Measurements from ENCODE around the gene FLVCR1.
"Not testable (repeated sequence)": the region's sequence is repeated elsewhere in the genome, so short reads cannot be mapped to it uniquely, and the experiment has no call there.

Gene FLVCR1

GRCh38 chr1:212908971-212909370 is 50.9 kb downstream of the FLVCR1 start:
- no peak overlapping the region for H3K27ac ChIP-seq

DNA sequence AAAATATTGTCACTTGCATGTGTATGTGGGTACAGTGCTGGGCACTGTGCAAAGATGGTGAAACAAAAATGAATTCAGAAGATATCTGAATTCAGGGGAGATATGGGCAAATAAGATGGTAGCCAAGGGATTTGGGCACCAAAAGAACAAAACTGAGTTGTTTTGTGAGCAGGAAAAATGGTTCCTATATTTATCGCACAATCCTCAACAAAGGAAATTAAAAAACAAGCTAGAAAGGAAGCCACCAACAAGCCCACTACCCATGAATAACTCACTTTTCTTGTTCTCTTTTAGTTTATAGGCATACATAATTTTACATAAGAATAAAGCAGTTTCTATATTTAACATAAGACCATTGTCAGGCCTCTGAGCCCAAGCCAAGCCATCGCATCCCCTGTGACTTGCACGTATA is 51.6 kb downstream of the FLVCR1 start:
- H3K36me3 ChIP-seq = no peaks in the 10 kb centered on the region
- no peak for DNase-seq
- no peak overlapping the region for H3K27ac ChIP-seq
- peaks cover 6% of the 10 kb centered on the region for H3K9me3 ChIP-seq (ENCODE audit: severe bottlenecking)
- H3K4me3 ChIP-seq (ENCODE audit: low read depth, low read length) = no peak overlapping the region
- no peaks in the 10 kb centered on the region for H3K27me3 ChIP-seq (ENCODE audit: insufficient read depth, low read depth, severe bottlenecking)
- TF ChIP-seq, protein P1, sequence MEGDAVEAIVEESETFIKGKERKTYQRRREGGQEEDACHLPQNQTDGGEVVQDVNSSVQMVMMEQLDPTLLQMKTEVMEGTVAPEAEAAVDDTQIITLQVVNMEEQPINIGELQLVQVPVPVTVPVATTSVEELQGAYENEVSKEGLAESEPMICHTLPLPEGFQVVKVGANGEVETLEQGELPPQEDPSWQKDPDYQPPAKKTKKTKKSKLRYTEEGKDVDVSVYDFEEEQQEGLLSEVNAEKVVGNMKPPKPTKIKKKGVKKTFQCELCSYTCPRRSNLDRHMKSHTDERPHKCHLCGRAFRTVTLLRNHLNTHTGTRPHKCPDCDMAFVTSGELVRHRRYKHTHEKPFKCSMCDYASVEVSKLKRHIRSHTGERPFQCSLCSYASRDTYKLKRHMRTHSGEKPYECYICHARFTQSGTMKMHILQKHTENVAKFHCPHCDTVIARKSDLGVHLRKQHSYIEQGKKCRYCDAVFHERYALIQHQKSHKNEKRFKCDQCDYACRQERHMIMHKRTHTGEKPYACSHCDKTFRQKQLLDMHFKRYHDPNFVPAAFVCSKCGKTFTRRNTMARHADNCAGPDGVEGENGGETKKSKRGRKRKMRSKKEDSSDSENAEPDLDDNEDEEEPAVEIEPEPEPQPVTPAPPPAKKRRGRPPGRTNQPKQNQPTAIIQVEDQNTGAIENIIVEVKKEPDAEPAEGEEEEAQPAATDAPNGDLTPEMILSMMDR (IDR thresholded peaks at IDR 0.05; ENCODE audit: low read depth, low read length) = no peak

More at GRCh38 chr1:212908971-212909370, 50.9 kb downstream of the FLVCR1 start:
- Histone ChIP-seq H3K4me3 (ENCODE audit: low read depth, low read length) (no peak overlapping the region), H3K9me3 (ENCODE audit: severe bottlenecking) (peaks cover 6% of the 10 kb centered on the region), H3K27me3 (ENCODE audit: insufficient read depth, low read depth, severe bottlenecking) (no peaks in the 10 kb centered on the region), H3K36me3 (no peaks in the 10 kb centered on the region)
- no peak for DNase-seq
- TF ChIP-seq, protein P1 (IDR thresholded peaks at IDR 0.05; ENCODE audit: low read depth, low read length) = no peak

- H3K27me3 ChIP-seq (ENCODE audit: insufficient read depth, low read depth, severe bottlenecking); H3K4me3 ChIP-seq (ENCODE audit: low read depth, low read length); DNase-seq; H3K36me3 ChIP-seq; H3K27ac ChIP-seq; H3K9me3 ChIP-seq (ENCODE audit: severe bottlenecking): not testable (repeated sequence)
Observed at GRCh38 chr1:212910213-212910612, 52.1 kb downstream of the FLVCR1 start.

DNA sequence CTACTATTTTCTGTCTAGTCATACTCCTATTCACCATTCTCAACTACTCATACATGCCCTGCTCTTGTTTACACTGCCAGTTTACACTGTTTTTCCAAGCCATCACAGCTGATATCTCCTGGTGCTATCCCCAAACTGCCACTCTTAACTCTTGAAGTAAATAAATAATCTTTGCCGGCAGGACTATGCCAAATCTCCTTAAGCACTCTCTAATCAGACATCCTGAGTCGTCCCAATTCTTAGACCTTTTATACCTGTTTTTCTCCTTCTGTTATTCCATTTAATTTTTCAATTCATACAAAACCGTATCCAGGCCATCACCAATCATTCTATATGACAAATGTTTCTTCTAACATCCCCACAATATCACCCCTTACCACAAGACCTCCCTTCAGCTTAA is 55.6 kb downstream of the FLVCR1 start:
- H3K27ac ChIP-seq; H3K4me3 ChIP-seq (ENCODE audit: low read depth, low read length); H3K27me3 ChIP-seq (ENCODE audit: insufficient read depth, low read depth, severe bottlenecking); H3K9me3 ChIP-seq (ENCODE audit: severe bottlenecking); H3K36me3 ChIP-seq; DNase-seq: not testable (repeated sequence)

GRCh38 chr1:212914110-212914509 is 56.0 kb downstream of the FLVCR1 start:
- not testable (repeated sequence) for H3K9me3 ChIP-seq (ENCODE audit: severe bottlenecking); H3K4me3 ChIP-seq (ENCODE audit: low read depth, low read length); H3K36me3 ChIP-seq; DNase-seq; H3K27me3 ChIP-seq (ENCODE audit: insufficient read depth, low read depth, severe bottlenecking); H3K27ac ChIP-seq

DNA sequence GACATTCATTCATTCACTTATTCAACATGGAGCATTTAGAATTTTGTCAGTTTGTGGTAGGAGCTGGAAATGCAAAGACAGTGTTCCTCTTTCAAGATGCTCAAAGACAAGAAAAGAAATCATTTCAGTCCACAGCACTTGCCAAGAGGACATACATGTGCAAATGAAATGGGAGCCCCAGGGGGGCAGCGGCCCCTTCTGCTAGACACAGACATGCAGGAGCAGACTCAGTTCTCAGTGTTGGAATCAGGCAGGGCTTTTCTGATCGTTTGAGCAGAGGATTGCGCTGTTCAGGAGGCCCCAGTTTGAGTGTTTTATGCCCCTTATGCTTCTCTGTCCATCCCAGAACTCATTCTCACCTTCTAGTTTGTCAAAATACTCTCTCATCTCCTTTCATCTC is 56.7 kb downstream of the FLVCR1 start:
- Histone ChIP-seq H3K27ac (no peak overlapping the region), H3K9me3 (ENCODE audit: severe bottlenecking) (no peaks in the 10 kb centered on the region), H3K27me3 (ENCODE audit: insufficient read depth, low read depth, severe bottlenecking) (no peaks in the 10 kb centered on the region), H3K36me3 (no peaks in the 10 kb centered on the region), H3K4me3 (ENCODE audit: low read depth, low read length) (no peak overlapping the region)
- TF ChIP-seq, protein P1 (IDR thresholded peaks at IDR 0.05; ENCODE audit: low read depth, low read length) = no peak
- DNase-seq = no peak

- H3K9me3 ChIP-seq (ENCODE audit: severe bottlenecking) = no peaks in the 10 kb centered on the region
- peak; percentile 56 for DNase-seq
Observed at GRCh38 chr1:212915245-212916091, 57.4 kb downstream of the FLVCR1 start.

More at GRCh38 chr1:212915245-212916091, 57.4 kb downstream of the FLVCR1 start:
- no peak overlapping the region for H3K27ac ChIP-seq
- TF ChIP-seq, protein P1 (IDR thresholded peaks at IDR 0.05; ENCODE audit: low read depth, low read length) = peak; percentile 71
- H3K4me3 ChIP-seq (ENCODE audit: low read depth, low read length) = no peak overlapping the region
- H3K36me3 ChIP-seq = no peaks in the 10 kb centered on the region
- no peaks in the 10 kb centered on the region for H3K27me3 ChIP-seq (ENCODE audit: insufficient read depth, low read depth, severe bottlenecking)
